ENCODE data around the gene PPP5C. TPM values are rescaled to one million over a fixed set of nuclear protein-coding genes. Genes with fewer than 3 reads are reported as not detected.

The PPP5C gene
- total RNA-seq, 2 experiments from 2014 or later, result 105 to 118 TPM

DNA sequence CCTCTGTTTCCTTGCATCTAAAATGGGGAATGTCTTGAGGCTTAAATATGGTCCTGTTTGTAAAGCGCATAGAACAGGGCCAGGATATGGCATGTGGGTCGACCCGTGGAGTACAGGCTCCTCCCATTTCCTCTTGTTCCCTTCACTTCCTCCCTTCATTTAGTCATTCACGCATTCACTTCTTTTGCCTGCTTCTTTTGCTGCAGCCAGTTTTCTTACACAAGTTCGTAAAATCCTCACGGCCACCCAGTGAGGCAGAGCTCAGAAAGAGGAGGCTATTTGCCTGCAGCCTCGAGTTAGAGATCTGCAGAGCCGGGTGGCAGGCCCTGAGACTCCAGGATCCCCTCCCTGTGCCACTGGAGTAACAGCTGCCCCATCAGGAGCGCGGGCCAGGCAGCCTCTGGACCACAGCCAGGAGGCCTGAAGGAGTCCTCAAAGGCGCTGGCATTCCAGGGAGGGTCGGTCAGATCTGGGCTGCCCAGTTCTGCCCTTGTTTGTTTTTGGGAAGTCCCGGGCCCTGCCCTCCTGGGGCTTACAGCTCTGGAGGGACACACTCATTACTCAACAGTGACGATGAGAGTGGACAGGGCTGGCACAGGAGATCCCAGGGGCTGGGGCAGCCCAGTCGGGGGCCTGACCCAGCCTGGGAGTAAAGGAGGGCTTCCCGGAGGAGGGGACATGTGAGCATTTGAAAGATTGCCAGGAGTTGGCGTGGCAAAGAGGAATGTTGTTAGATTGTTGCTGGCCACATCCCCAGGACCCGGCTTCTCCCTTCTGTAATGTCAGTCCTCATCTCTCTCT, 4.6 kb downstream of the PPP5C start:
- BruUV-seq (replicated peaks), result no TSS peak
- peak; percentile 60 for DNase-seq (ENCODE audit: low spot score)
- Histone ChIP-seq H3K36me3 (ENCODE audit: insufficient read depth, low read length) (peaks cover 59% of the 10 kb centered on the region), H3K9me3 (ENCODE audit: low read length) (no peaks in the 10 kb centered on the region), H2AFZ (ENCODE audit: low read length) (no peak overlapping the region), H3K4me1 (ENCODE audit: insufficient read depth, low read length, poor library complexity, severe bottlenecking) (peaks cover 66% of the 10 kb centered on the region), H3K4me3 (ENCODE audit: low read depth, low read length, poor library complexity, severe bottlenecking) (peak overlapping the region; percentile 100), H4K20me1 (ENCODE audit: insufficient read depth, low read length) (0 out of 2 replicates have a peak, but pooled peaks cover 5% of the 10 kb centered on the region), H3K9me2 (ENCODE audit: insufficient read depth, low read length) (no peaks in the 10 kb centered on the region), H3K79me2 (ENCODE audit: insufficient read depth, low read depth, low read length) (peaks cover 68% of the 10 kb centered on the region), H3K4me2 (ENCODE audit: low read length) (peak overlapping the region; percentile 95), H3K27ac (ENCODE audit: low read depth, low read length, poor library complexity, severe bottlenecking) (peak overlapping the region; percentile 90)
- intact Hi-C loops (cut with micrococcal nuclease; ENCODE audit: unreplicated experiment), result no loop called here
- POLR2A ChIA-PET, result no interaction called here
- TF ChIP-seq, protein P1, sequence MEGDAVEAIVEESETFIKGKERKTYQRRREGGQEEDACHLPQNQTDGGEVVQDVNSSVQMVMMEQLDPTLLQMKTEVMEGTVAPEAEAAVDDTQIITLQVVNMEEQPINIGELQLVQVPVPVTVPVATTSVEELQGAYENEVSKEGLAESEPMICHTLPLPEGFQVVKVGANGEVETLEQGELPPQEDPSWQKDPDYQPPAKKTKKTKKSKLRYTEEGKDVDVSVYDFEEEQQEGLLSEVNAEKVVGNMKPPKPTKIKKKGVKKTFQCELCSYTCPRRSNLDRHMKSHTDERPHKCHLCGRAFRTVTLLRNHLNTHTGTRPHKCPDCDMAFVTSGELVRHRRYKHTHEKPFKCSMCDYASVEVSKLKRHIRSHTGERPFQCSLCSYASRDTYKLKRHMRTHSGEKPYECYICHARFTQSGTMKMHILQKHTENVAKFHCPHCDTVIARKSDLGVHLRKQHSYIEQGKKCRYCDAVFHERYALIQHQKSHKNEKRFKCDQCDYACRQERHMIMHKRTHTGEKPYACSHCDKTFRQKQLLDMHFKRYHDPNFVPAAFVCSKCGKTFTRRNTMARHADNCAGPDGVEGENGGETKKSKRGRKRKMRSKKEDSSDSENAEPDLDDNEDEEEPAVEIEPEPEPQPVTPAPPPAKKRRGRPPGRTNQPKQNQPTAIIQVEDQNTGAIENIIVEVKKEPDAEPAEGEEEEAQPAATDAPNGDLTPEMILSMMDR (conservative IDR thresholded peaks at IDR 0.05; ENCODE audit: low read length), result no peak
- no peak for TF ChIP-seq EZH2phosphoT487 (IDR thresholded peaks at IDR 0.05; ENCODE audit: borderline replicate concordance, low read depth, low read length)
- CTCF ChIA-PET (ENCODE audit: unreplicated experiment), result no interaction called here

DNA sequence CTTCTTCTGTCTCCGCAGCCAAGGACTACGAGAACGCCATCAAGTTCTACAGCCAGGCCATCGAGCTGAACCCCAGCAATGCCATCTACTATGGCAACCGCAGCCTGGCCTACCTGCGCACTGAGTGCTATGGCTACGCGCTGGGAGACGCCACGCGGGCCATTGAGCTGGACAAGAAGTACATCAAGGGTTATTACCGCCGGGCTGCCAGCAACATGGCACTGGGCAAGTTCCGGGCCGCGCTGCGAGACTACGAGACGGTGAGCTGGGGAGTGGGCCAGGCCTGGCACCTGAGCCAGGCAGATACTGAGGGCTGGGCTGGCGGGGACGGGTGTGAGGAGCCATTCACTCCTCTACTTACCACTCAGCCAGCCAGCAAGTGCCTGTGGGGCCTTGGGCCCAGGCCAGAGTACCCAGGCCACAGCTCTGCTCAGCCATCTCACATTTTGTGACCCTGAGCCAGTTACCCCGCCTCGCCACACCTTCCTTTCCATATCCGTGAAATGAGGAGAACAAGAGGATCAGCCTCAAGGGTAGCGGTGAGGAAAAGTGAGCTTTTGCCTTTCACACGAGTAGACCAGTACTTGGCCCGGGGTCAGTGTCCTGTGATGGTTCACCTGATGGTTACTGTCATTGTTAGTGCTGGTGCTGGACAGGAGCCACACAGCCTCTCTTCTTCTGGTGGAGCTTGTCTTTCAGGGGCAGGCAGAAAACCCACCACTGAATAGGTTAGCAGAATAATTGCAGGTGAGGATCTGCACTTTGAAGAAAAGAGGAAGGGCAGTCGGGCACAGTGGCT, 7.0 kb downstream of the PPP5C start:
- ChIA-PET CTCF (ENCODE audit: unreplicated experiment) (interaction anchor here (0.6 kb wide), 1 partner anchor 151 kb away, joined by 3 read pairs; no protein-coding TSS in a partner anchor), POLR2A (interaction anchor here (0.6 kb wide), 1 partner anchor 16 kb away, joined by 3 read pairs; no protein-coding TSS in a partner anchor)
- Histone ChIP-seq H3K9me3 (ENCODE audit: low read length) (no peaks in the 10 kb centered on the region), H3K79me2 (ENCODE audit: insufficient read depth, low read depth, low read length) (peaks cover 69% of the 10 kb centered on the region), H3K27ac (ENCODE audit: low read depth, low read length, poor library complexity, severe bottlenecking) (no peak overlapping the region), H3K4me3 (ENCODE audit: low read depth, low read length, poor library complexity, severe bottlenecking) (no peak overlapping the region), H3K9me2 (ENCODE audit: insufficient read depth, low read length) (no peaks in the 10 kb centered on the region), H2AFZ (ENCODE audit: low read length) (no peak overlapping the region), H3K4me2 (ENCODE audit: low read length) (no peak overlapping the region), H3K36me3 (ENCODE audit: insufficient read depth, low read length) (peaks cover 78% of the 10 kb centered on the region), H3K4me1 (ENCODE audit: insufficient read depth, low read length, poor library complexity, severe bottlenecking) (peaks cover 59% of the 10 kb centered on the region), H4K20me1 (ENCODE audit: insufficient read depth, low read length) (no peaks in the 10 kb centered on the region)
- no peak for TF ChIP-seq EZH2phosphoT487 (IDR thresholded peaks at IDR 0.05; ENCODE audit: borderline replicate concordance, low read depth, low read length)
- TF ChIP-seq, protein P1 (conservative IDR thresholded peaks at IDR 0.05; ENCODE audit: low read length), result no peak
- intact Hi-C loops (cut with micrococcal nuclease; ENCODE audit: unreplicated experiment), result no loop called here
- no TSS peak for BruUV-seq (replicated peaks)
- no peak for DNase-seq (ENCODE audit: low spot score)

Data from OCI-LY7 (cell line).